NCI-H446 (cell line): ENCODE data around the gene LARGE1.

ENCODE experiments used
- DNase-seq, 2 experiments: peaks; one replicate each; lab custom pipeline; 2025; lab: John Stamatoyannopoulos, UW

LARGE1 gene

GRCh38 chr22:33520904-33521780 is 399.1 kb downstream of the LARGE1 start:
- no peak for DNase-seq

GRCh38 chr22:33519974-33520903 is 400.0 kb downstream of the LARGE1 start:
- no peak for DNase-seq

GRCh38 chr22:33519071-33519973 is 401.0 kb downstream of the LARGE1 start:
- DNase-seq, result peak in 1 of 2 experiments; percentile 6

DNA sequence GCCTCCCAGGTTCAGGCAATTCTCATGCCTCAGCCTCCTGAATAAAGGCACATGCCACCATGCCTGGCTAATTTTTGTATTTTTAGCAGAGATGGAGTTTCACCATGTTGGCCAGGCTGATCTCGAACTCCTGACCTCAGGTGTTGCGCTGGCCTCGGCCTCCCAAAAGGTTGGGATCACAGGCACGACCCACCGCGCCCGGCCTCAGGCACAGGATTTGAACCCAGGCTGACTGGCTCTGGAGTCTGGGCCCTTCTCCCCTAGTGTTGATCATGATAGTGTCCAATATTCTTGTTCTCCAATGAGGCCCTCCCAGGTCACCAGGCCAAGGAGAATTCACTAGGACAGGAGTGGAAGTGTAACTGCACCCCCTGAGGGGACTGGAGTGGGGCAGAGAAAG is 401.9 kb downstream of the LARGE1 start:
- DNase-seq, result no peak

- DNase-seq, result no peak
Observed at GRCh38 chr22:33515795-33516194, 404.5 kb downstream of the LARGE1 start.

GRCh38 chr22:33513388-33514338 is 406.6 kb downstream of the LARGE1 start:
- DNase-seq, result no peak

DNA sequence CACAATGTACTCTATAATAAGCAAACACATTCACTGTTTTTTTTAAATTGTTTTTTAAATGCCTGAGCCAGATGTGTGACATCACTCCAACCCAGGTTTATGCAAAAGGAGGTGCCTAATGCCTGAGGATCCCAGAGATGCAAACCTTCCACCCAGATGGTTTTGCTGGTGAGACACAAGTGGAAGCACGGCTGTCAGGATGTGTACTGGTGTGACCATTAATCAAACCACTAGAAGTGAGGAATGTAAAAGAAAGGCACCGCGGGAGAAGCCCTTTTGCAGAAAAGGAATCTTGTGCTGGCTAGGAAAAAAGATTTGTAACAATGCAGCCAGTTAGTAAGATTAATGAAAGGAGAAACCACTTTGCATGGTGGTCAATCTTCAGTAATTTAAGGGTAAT is 407.4 kb downstream of the LARGE1 start:
- no peak for DNase-seq

DNA sequence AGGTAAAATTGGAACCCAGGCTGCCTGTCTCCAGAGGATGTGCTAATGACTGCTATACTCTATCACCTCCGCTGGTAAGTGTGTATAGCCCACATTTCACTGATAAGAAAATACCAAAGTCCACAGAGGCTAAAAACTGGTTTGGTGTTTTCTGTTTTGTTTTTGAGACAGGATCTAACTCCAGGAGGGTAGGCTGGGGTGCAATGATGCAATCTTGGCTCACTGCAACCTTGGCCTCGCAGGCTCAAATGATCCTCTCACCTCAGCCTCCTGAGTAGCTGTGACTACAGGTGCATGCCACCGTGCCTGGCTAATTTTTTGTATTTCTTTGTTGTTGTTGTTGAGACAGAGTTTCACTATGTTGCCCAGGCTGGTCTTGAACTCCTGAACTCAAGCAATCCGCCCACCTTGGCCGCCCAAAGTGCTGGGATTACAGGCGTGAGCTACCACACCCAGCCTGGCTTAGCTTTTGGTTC is 409.8 kb downstream of the LARGE1 start:
- DNase-seq, result no peak

DNA sequence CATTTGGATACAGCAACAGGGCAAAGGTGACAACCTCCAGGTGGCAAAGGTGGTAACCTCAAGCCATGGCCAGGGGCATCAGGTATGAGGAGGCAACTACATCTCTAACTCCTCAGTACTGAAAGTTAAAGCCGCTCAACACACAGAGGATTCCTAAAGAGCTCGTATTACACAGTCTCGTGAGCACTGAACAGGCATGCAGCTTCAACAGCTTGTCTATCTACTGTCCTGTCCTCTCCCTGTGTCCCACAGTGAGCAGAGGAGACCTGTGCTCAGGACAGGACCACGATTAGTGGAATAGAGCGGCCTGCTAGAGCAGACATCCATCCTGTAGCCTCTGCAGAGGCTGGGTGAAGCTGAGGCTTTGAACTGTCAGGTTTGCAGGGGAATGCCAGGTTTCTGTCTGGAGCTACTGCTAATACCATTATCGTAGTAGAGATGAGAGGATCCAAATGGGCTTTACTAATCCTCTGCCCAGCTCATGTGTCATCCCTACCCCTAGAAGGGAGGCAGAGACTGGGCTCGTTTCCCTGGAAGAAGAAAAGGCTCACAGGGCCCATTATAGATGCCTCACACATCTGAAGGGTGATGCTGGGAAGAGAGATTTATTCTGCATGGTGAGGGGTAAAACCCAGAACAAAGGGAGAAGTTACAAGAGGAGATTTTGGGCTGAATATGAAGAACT is 415.2 kb downstream of the LARGE1 start:
- no peak for DNase-seq

DNA sequence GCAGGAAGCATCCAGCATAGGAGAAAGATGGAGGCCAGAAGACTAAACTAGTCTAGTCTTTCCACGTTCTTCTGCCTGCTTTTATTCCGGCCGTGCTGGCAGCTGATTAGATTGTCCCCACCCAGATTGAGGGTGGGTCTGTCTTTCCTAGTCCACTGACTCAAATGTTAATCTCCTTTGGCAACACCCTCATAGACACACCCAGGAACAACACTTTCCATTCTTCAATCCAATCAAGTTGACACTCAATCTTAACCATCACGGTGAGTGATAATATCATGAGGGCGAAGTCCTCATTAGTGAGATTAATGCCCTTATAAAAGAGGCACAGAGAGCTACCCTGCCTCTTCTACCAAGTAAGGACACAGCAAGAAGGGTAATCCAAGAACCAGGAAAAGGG is 424.2 kb downstream of the LARGE1 start:
- no peak for DNase-seq

GRCh38 chr22:33493476-33494205 is 426.6 kb downstream of the LARGE1 start:
- no peak for DNase-seq

- no peak for DNase-seq
Observed at GRCh38 chr22:33492210-33492651, 428.0 kb downstream of the LARGE1 start.

GRCh38 chr22:33487041-33487716 is 433.1 kb downstream of the LARGE1 start:
- no peak for DNase-seq

- no peak for DNase-seq
Observed at GRCh38 chr22:33481550-33481949, 438.7 kb downstream of the LARGE1 start.

DNA sequence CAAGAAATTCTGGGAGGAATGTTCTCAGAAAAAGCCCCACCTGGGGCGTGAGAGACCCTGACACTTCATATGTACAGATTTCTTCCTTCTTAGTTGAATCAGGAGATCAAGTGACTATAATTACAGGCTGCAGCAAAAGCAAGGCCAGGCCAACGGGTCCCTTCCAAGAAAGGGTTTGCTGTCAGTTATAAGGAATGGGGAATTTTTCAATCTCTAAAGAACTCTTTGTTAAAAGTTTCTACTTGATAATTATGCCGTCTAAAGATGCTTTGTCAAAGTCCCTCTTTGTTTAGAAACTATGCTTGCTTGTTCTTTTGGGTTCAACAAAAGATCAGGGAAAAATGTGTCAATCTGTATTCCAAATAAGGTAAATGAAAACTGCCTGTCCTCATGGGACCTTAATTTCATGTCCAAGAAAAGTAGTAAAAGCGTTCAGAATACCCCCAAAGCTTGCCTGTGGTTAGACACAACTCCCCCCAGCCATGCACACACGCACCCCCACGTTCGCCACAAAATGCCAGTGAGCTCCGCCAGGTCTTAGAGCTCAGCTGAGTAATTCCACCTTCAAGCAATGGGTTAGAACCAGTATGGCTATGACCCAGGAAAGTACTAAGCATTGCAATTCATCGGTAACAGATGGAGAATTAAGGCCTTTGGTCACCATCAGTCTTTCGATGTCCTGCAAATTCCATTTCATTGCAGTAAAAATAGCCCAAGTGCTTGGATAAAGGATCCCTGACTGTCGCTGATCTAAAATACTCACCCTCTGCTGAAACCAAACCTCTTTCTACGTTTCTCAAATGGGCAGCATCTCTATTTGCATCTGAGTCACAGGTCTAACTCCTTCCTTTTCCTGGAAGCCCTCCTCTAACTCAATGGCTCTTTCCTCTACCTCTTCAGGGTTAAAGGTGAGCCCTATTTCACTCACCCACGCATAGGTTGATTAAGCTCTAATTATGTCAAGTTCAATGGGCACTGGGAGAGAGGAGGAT is 442.9 kb downstream of the LARGE1 start:
- no peak for DNase-seq

DNA sequence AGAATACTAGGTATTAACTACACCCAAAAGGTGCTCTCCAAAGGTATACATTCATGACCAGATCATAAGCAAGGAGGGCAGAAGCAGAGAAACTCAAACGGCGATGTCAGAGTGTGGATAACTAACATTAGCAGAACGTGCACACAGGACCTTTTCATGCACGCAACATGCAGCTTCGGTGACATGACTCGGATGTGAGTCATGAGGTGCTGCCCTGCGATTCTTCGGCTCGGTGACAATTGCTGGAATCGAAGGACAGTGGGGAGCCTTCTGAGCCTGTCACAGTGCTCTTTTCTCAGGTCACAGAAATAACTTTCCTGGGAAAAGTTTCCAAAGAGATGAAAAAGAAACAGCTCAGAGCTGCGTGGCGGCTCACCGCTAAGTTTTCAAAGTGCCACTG is 443.6 kb downstream of the LARGE1 start:
- DNase-seq, result no peak

DNA sequence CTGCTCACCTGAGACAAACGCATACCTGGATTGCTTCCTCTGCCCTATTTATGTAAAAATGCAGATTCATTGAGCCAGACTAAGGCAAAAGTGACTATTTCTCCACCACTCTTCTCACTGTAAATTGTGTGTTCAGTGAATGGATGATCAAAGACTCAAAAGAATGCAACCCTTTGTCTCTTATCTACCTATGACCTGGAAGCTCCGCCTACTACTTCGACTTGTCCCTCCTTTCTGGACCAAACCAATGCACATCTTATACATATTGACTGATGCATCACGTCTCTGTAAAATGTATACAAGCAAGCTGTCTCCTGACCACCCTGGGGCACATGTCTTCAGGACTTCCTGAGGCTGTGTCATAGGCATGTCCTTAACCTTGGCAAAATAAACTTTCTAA is 444.1 kb downstream of the LARGE1 start:
- no peak for DNase-seq
